ENCODE results near the gene CYP26C1.

The CYP26C1 gene

GRCh38 chr10:93028883-93029282, 31.7 kb upstream of the CYP26C1 start:
- in situ Hi-C loops (cut with HindIII; ENCODE audit: low pct_ligation_motif_present, low sequenced_read_pairs), result no loop called here
- H3K4me3 ChIP-seq (ENCODE audit: low read depth, low read length), result no peak overlapping the region
- no peak overlapping the region for H3K27ac ChIP-seq
- TF ChIP-seq CTCF (IDR thresholded peaks at IDR 0.05; ENCODE audit: low read depth, low read length, missing control alignments), result no peak
- H3K27me3 ChIP-seq (replicated peaks), result no peaks in the 10 kb centered on the region
- DNase-seq, result peak; percentile 59
- H3K36me3 ChIP-seq (replicated peaks), result no peaks in the 10 kb centered on the region

DNA sequence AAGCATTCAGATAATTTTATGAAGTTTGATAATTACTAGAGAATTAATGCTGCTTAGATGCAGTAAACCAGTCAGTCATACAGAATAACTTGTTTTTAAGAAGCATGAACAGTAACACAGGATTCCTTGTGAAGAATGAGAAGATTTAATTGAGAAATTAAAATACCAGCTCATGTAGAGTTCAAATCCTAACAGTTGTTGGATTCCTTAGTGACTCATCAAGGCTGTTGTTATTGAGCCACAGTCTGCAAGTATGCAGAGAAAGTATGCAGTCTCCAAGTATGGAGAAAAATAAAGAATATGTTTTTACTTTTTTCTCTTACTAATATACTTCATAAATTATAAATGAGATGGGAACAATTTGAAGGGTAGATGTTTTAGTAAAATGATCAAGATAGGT, 30.2 kb upstream of the CYP26C1 start:
- peak overlapping the region; percentile 36 for H3K27ac ChIP-seq
- TF ChIP-seq CTCF (IDR thresholded peaks at IDR 0.05; ENCODE audit: low read depth, low read length, missing control alignments), result no peak
- in situ Hi-C loops (cut with HindIII; ENCODE audit: low pct_ligation_motif_present, low sequenced_read_pairs), result no loop called here
- no peaks in the 10 kb centered on the region for H3K27me3 ChIP-seq (replicated peaks)
- no peaks in the 10 kb centered on the region for H3K36me3 ChIP-seq (replicated peaks)
- DNase-seq, result peak; percentile 55
- H3K4me3 ChIP-seq (ENCODE audit: low read depth, low read length), result no peak overlapping the region

DNA sequence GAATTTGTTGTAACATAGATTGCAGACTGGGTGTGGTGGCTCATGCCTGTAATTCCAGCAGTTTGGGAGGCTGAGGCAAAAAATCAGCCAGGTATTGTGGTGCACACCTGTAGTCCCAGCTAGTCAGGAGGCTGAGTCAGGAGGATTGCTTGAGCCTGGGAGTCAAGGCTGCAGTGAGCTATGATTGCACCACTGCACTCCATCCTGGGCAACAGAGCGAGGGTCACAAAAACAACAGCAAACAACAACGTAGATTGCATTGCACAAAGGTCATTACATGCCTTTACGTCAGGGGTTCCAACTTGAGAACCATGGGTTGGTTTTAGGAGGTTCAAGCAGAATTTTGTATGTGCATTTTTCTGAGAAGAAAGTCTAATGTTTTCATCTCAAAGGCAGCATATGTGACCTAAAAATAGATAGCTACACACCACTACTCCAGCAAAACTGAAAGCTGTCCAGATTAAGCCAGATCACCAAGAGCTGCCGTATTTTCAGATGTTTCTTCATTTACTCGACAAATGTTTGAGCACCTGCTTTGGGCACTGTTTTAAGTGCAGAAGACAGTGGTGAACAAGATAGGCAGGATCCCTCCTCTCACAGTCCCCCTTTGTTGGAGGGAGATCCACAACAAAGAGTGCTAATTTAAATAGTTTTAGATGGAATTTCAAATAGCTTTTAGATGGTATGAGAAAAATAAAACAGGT, 28.3 kb upstream of the CYP26C1 start:
- Histone ChIP-seq H3K36me3 (replicated peaks) (no peaks in the 10 kb centered on the region), H3K27ac (no peak overlapping the region), H3K4me3 (ENCODE audit: low read depth, low read length) (no peak overlapping the region), H3K27me3 (replicated peaks) (no peaks in the 10 kb centered on the region)
- DNase-seq, result no peak
- in situ Hi-C loops (cut with HindIII; ENCODE audit: low pct_ligation_motif_present, low sequenced_read_pairs), result no loop called here
- TF ChIP-seq CTCF (IDR thresholded peaks at IDR 0.05; ENCODE audit: low read depth, low read length, missing control alignments), result no peak

DNA sequence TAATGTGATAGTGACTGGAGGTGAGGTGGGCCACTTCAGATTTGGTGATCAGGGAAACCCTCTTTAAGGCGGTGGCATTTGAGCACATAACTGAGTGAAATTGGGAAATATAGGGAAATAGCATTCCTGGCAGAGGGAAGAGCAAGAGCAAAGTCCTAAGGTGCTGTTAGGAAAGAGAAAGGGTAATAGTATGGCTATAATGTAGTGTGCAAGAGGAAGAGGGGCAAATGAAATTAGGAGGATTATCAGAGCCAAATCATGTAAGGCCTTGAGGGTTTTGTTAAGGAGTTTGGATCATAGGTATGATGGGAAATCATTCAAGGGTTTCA, 27.8 kb upstream of the CYP26C1 start:
- in situ Hi-C loops (cut with HindIII; ENCODE audit: low pct_ligation_motif_present, low sequenced_read_pairs), result no loop called here
- no peak overlapping the region for H3K4me3 ChIP-seq (ENCODE audit: low read depth, low read length)
- DNase-seq, result no peak
- H3K36me3 ChIP-seq (replicated peaks), result no peaks in the 10 kb centered on the region
- TF ChIP-seq CTCF (IDR thresholded peaks at IDR 0.05; ENCODE audit: low read depth, low read length, missing control alignments), result no peak
- H3K27me3 ChIP-seq (replicated peaks), result no peaks in the 10 kb centered on the region
- no peak overlapping the region for H3K27ac ChIP-seq

DNA sequence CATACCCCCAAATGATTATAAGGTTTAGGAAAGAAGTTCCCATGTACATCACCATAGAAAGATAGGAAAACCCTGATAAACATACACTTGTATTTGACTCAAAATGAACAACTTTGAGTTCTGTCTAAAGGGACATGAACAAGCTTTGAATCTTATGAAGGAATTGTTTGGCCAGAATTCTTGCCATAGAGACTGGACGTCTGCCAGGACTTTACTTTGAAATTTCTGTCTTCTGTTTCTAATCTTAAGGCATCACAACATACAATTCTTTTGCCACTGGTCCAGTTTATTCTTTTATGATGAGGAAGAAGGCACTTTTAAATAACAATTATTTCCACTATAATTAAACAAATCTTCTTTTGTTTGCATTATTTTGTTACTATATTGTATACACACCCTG, 26.2 kb upstream of the CYP26C1 start:
- in situ Hi-C loops (cut with HindIII; ENCODE audit: low pct_ligation_motif_present, low sequenced_read_pairs), result no loop called here
- no peak overlapping the region for H3K4me3 ChIP-seq (ENCODE audit: low read depth, low read length)
- H3K27ac ChIP-seq, result no peak overlapping the region
- no peak for TF ChIP-seq CTCF (IDR thresholded peaks at IDR 0.05; ENCODE audit: low read depth, low read length, missing control alignments)
- no peak for DNase-seq
- no peaks in the 10 kb centered on the region for H3K36me3 ChIP-seq (replicated peaks)
- H3K27me3 ChIP-seq (replicated peaks), result no peaks in the 10 kb centered on the region

DNA sequence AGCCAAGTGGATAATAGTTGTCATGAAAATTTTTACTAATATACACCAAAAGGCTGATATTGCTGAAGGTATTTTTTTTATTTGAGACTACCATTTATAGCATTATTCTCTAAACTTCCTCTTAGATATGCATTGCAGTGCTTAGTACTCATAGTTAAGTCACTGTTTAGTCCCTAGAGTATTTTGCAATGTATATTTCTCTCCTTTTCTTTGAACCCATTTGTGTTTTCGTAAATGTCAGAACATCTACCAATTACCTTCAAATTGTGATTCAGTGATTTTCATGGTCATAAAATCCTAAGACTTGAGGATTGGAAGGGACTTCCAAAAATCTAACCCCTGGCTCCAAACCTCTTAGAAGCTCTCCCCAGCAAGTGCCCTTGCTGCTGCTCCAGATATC, 21.5 kb upstream of the CYP26C1 start:
- Histone ChIP-seq H3K36me3 (replicated peaks) (no peaks in the 10 kb centered on the region), H3K27me3 (replicated peaks) (no peaks in the 10 kb centered on the region), H3K27ac (no peak overlapping the region), H3K4me3 (ENCODE audit: low read depth, low read length) (no peak overlapping the region)
- no peak for DNase-seq
- no peak for TF ChIP-seq CTCF (IDR thresholded peaks at IDR 0.05; ENCODE audit: low read depth, low read length, missing control alignments)
- in situ Hi-C loops (cut with HindIII; ENCODE audit: low pct_ligation_motif_present, low sequenced_read_pairs), result no loop called here

Data from brain microvascular endothelial cell (primary cell).